ENCODE results near the gene PTPRK. TPM values are rescaled to one million over a fixed set of nuclear protein-coding genes. Genes with fewer than 3 reads are reported as not detected.

The PTPRK gene
- total and polyA plus RNA-seq, 2 donors (not counting 1 experiment from before 2014, with no cell fraction given) = 19.4 to 75.5 TPM

- Histone ChIP-seq H3K9me3 (ENCODE audit: control insufficient read depth, insufficient read depth, low read depth, low read length) (no peaks in the 10 kb centered on the region), H3K79me2 (ENCODE audit: control insufficient read depth, insufficient read depth, low read length) (peaks cover 5% of the 10 kb centered on the region), H3K4me3 (replicated peaks in 1 of 4; ENCODE audit: control extremely low read depth in 1 of 4, insufficient read depth in 1 of 4, low read depth in 3 of 4, low read length in 4 of 4) (no peak overlapping the region), H3K4me1 (ENCODE audit: control insufficient read depth, extremely low read depth, insufficient read depth, low read length) (no peaks in the 10 kb centered on the region), H3K9ac (ENCODE audit: insufficient read depth, low read length) (no peak overlapping the region), H3K4me2 (ENCODE audit: extremely low read depth, insufficient read depth, low read length) (no peak overlapping the region), H3K27me3 (ENCODE audit: control insufficient read depth, insufficient read depth, low read length) (no peaks in the 10 kb centered on the region), H4K20me1 (ENCODE audit: control insufficient read depth, extremely low read depth, insufficient read depth, low read length) (no peaks in the 10 kb centered on the region), H2AFZ (ENCODE audit: low read length) (no peak overlapping the region), H3K27ac (ENCODE audit: insufficient read depth, low read length) (no peak overlapping the region), H3K36me3 (ENCODE audit: control insufficient read depth, insufficient read depth, low read length) (no peaks in the 10 kb centered on the region)
- TF ChIP-seq, protein P1, sequence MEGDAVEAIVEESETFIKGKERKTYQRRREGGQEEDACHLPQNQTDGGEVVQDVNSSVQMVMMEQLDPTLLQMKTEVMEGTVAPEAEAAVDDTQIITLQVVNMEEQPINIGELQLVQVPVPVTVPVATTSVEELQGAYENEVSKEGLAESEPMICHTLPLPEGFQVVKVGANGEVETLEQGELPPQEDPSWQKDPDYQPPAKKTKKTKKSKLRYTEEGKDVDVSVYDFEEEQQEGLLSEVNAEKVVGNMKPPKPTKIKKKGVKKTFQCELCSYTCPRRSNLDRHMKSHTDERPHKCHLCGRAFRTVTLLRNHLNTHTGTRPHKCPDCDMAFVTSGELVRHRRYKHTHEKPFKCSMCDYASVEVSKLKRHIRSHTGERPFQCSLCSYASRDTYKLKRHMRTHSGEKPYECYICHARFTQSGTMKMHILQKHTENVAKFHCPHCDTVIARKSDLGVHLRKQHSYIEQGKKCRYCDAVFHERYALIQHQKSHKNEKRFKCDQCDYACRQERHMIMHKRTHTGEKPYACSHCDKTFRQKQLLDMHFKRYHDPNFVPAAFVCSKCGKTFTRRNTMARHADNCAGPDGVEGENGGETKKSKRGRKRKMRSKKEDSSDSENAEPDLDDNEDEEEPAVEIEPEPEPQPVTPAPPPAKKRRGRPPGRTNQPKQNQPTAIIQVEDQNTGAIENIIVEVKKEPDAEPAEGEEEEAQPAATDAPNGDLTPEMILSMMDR (conservative IDR thresholded peaks at IDR 0.05 in 1 of 2, IDR thresholded peaks at IDR 0.05 in 1 of 2; ENCODE audit: low read depth in 1 of 2, low read length in 2 of 2) = no peak
- TF ChIP-seq EZH2 (IDR thresholded peaks at IDR 0.05; ENCODE audit: low read length, missing control alignments) = no peak
- no peak for DNase-seq (ENCODE audit: low read depth in 2 of 2)
Observed at GRCh38 chr6:128471907-128472306, 48.5 kb downstream of the PTPRK start.

- Histone ChIP-seq H3K9me3 (ENCODE audit: control insufficient read depth, insufficient read depth, low read depth, low read length) (no peaks in the 10 kb centered on the region), H3K4me3 (replicated peaks in 1 of 4; ENCODE audit: control extremely low read depth in 1 of 4, insufficient read depth in 1 of 4, low read depth in 3 of 4, low read length in 4 of 4) (no peak overlapping the region), H3K36me3 (ENCODE audit: control insufficient read depth, insufficient read depth, low read length) (no peaks in the 10 kb centered on the region), H3K4me1 (ENCODE audit: control insufficient read depth, extremely low read depth, insufficient read depth, low read length) (no peaks in the 10 kb centered on the region), H4K20me1 (ENCODE audit: control insufficient read depth, extremely low read depth, insufficient read depth, low read length) (no peaks in the 10 kb centered on the region), H3K9ac (ENCODE audit: insufficient read depth, low read length) (no peak overlapping the region), H2AFZ (ENCODE audit: low read length) (no peak overlapping the region), H3K79me2 (ENCODE audit: control insufficient read depth, insufficient read depth, low read length) (no peaks in the 10 kb centered on the region), H3K27me3 (ENCODE audit: control insufficient read depth, insufficient read depth, low read length) (no peaks in the 10 kb centered on the region), H3K27ac (ENCODE audit: insufficient read depth, low read length) (no peak overlapping the region), H3K4me2 (ENCODE audit: extremely low read depth, insufficient read depth, low read length) (no peak overlapping the region)
- TF ChIP-seq, protein P1 (conservative IDR thresholded peaks at IDR 0.05 in 1 of 2, IDR thresholded peaks at IDR 0.05 in 1 of 2; ENCODE audit: low read depth in 1 of 2, low read length in 2 of 2) = no peak
- no peak for TF ChIP-seq EZH2 (IDR thresholded peaks at IDR 0.05; ENCODE audit: low read length, missing control alignments)
- no peak for DNase-seq (ENCODE audit: low read depth in 2 of 2)
Observed at GRCh38 chr6:128465368-128466343, 54.7 kb downstream of the PTPRK start.

GRCh38 chr6:128464790-128465189, 55.6 kb downstream of the PTPRK start:
- Histone ChIP-seq H3K4me3 (replicated peaks in 1 of 4; ENCODE audit: control extremely low read depth in 1 of 4, insufficient read depth in 1 of 4, low read depth in 3 of 4, low read length in 4 of 4) (no peak overlapping the region), H2AFZ (ENCODE audit: low read length) (no peak overlapping the region), H3K27me3 (ENCODE audit: control insufficient read depth, insufficient read depth, low read length) (no peaks in the 10 kb centered on the region), H3K36me3 (ENCODE audit: control insufficient read depth, insufficient read depth, low read length) (no peaks in the 10 kb centered on the region), H3K4me2 (ENCODE audit: extremely low read depth, insufficient read depth, low read length) (no peak overlapping the region), H3K9me3 (ENCODE audit: control insufficient read depth, insufficient read depth, low read depth, low read length) (no peaks in the 10 kb centered on the region), H3K4me1 (ENCODE audit: control insufficient read depth, extremely low read depth, insufficient read depth, low read length) (no peaks in the 10 kb centered on the region), H4K20me1 (ENCODE audit: control insufficient read depth, extremely low read depth, insufficient read depth, low read length) (no peaks in the 10 kb centered on the region), H3K79me2 (ENCODE audit: control insufficient read depth, insufficient read depth, low read length) (peaks cover 3% of the 10 kb centered on the region), H3K9ac (ENCODE audit: insufficient read depth, low read length) (no peak overlapping the region), H3K27ac (ENCODE audit: insufficient read depth, low read length) (no peak overlapping the region)
- TF ChIP-seq, protein P1 (conservative IDR thresholded peaks at IDR 0.05 in 1 of 2, IDR thresholded peaks at IDR 0.05 in 1 of 2; ENCODE audit: low read depth in 1 of 2, low read length in 2 of 2) = no peak
- no peak for TF ChIP-seq EZH2 (IDR thresholded peaks at IDR 0.05; ENCODE audit: low read length, missing control alignments)
- DNase-seq (ENCODE audit: low read depth in 2 of 2) = no peak

Data from fibroblast of lung (primary cell).